Lung (tissue), 16 donors: Measurements from ENCODE around the gene UNC45A. TPM values are rescaled to one million over a fixed set of nuclear protein-coding genes. Genes with fewer than 3 reads are reported as not detected.

Experiments
- ATAC-seq: fragments of 200-7000 bp; cut with Tn5 transposase; one replicate; pipeline ENCODE4 v1.9.1; 2020; ENCODE audit warnings: moderate number of reproducible peaks; ENCODE audit not compliant: insufficient read depth, low FRiP score
- DNase-seq, 3 donors: peaks; one replicate each; pipeline ENCODE4 v3.0.0-alpha.2; 2013 to 2017
- H3K27ac ChIP-seq, 2 donors: one replicate each; pipeline ENCODE4 v1.5.1; 2013; ENCODE audit warnings: mild to moderate bottlenecking in 2 of 2, moderate library complexity in 2 of 2, control low read depth in 1 of 2, inconsistent platforms in 1 of 2, low read depth in 1 of 2, low read length in 1 of 2
- H3K27me3 ChIP-seq, 3 donors: one replicate each; pipeline ENCODE4 v1.5.1; 2013; ENCODE audit warnings: low read length in 2 of 3; ENCODE audit not compliant: control insufficient read depth in 3 of 3, insufficient read depth in 3 of 3
- H3K36me3 ChIP-seq, 4 donors: one replicate each; pipeline ENCODE4 v1.5.1; 2013; ENCODE audit warnings: low read length in 4 of 4, mild to moderate bottlenecking in 1 of 4, moderate library complexity in 1 of 4; ENCODE audit not compliant: control insufficient read depth in 4 of 4, insufficient read depth in 4 of 4
- H3K4me1 ChIP-seq, 5 donors: one replicate each; pipeline ENCODE4 v1.5.1; 2013; ENCODE audit warnings: low read length in 5 of 5, mild to moderate bottlenecking in 2 of 5, moderate library complexity in 1 of 5; ENCODE audit not compliant: control insufficient read depth in 5 of 5, insufficient read depth in 5 of 5
- H3K4me3 ChIP-seq: one replicate; pipeline ENCODE4 v1.5.1; 2013; ENCODE audit warnings: mild to moderate bottlenecking, control low read depth, moderate library complexity
- H3K9ac ChIP-seq, 2 donors: one replicate each; pipeline ENCODE4 v1.5.1; 2013; ENCODE audit warnings: low read length in 2 of 2, control low read depth in 1 of 2; ENCODE audit not compliant: insufficient read depth in 1 of 2
- H3K9me3 ChIP-seq, 4 donors: one replicate each; pipeline ENCODE4 v1.5.1; 2013; ENCODE audit warnings: low read length in 3 of 4, mild to moderate bottlenecking in 1 of 4, moderate library complexity in 1 of 4; ENCODE audit not compliant: control insufficient read depth in 4 of 4, insufficient read depth in 3 of 4
- CTCF ChIP-seq: IDR thresholded peaks from 2 replicates; pipeline ENCODE4 v1.5.1; 2012; ENCODE audit warnings: mild to moderate bottlenecking; ENCODE audit errors: control extremely low read depth, extremely low read depth
- WGBS, 2 donors: extraction: QIAGEN DNeasy Blood & Tissue Kit; methylation state at CpG; one replicate each; pipeline ENCODE4 v1.1.7; 2013; 5-methylcytosine and 5-hydroxymethylcytosine counted together
- long read RNA-seq, 5 donors: transcript quantifications; one replicate each; lab custom pipeline, GENCODE V29; 2026
- polyA plus RNA-seq, 2 donors: library from polyadenylated mRNA; stranded (reverse); fragments of 200-250 nt; gene quantifications; one replicate each; pipeline ENCODE4 v1.2.1, GENCODE V29; 2013
- total RNA-seq, 2 donors: library from RNA; depleted of rRNA in 1 of 2; stranded (reverse); fragments of >200 nt in 1 of 2; gene quantifications; one replicate each; pipeline ENCODE4 v1.2.1, GENCODE V29; 2014 to 2021
- donor health status: control.
- donor health status: control.
- donor health status: Bipolar disorder and iron deficiency.
- donor health status: healthy.
- donor health status: DM: yes; HTN: yes; CAD: no.

Gene UNC45A
- total RNA-seq (10 to 100 TPM; 58.7 to 59.6 TPM), polyA plus RNA-seq (10 to 100 TPM; 34.4 to 47.9 TPM)
- long read RNA-seq, donor 1, partial matches to known transcripts: 0 of 4 reads
- long read RNA-seq, donor 1, other reads (novel, unspliced or antisense): 0 of 4 reads
- long read RNA-seq, donor 2, partial matches to known transcripts: 23 of 23 reads
- long read RNA-seq, donor 2, other reads (novel, unspliced or antisense): 0 of 23 reads
- long read RNA-seq, donor 3, partial matches to known transcripts: 0 of 2 reads
- long read RNA-seq, donor 3, other reads (novel, unspliced or antisense): 0 of 2 reads
- long read RNA-seq, donor 4, partial matches to known transcripts: 15 of 15 reads
- long read RNA-seq, donor 4, other reads (novel, unspliced or antisense): 0 of 15 reads
- long read RNA-seq, donor 5, partial matches to known transcripts: 26 of 27 reads
- long read RNA-seq, donor 5, other reads (novel, unspliced or antisense): 0 of 27 reads

- peaks cover 0 to 30% (median 14%) of the 10 kb centered on the region in 5 donors for H3K4me1 ChIP-seq
- H3K9ac ChIP-seq: peak within 1 kb of the TSS; percentile 37 to 51
- ATAC-seq (peak; percentile 86), DNase-seq (peak; percentile 92)
- no peak for TF ChIP-seq CTCF
- H3K27me3 ChIP-seq: no peaks in the 10 kb centered on the region
- H3K9me3 ChIP-seq: peaks cover 0 to 2% (median 0%) of the 10 kb centered on the region in 4 donors
- H3K27ac ChIP-seq: peak within 1 kb of the TSS; percentile 60 to 73
- peaks cover 9 to 23% (median 15%) of the 10 kb centered on the region in 4 donors for H3K36me3 ChIP-seq
- peak within 1 kb of the TSS; percentile 71 for H3K4me3 ChIP-seq
- WGBS, 2 donors: 0 to 1% methylated on average over 54 to 65 of the region's 65 CpGs
Measured at GRCh38 chr15:90934949-90935751, at the start of gene UNC45A. TSS of gene UNC45A (plus strand) at chr15:90935285. CDS start at chr15:90935325, 40 bp downstream.

- peaks cover 0 to 34% (median 11%) of the 10 kb centered on the region in 5 donors for H3K4me1 ChIP-seq
- no peaks in the 10 kb centered on the region for H3K9me3 ChIP-seq
- H3K36me3 ChIP-seq: peaks cover 7 to 42% (median 11%) of the 10 kb centered on the region in 4 donors
- 17 to 37% methylated on average over 23 of the region's 23 CpGs for WGBS, 2 donors
- ATAC-seq (peak; percentile 75), DNase-seq (peak; percentile 82 to 86 (median 85))
- peak; percentile 99 for TF ChIP-seq CTCF
- H3K4me3 ChIP-seq: peak overlapping the region; percentile 73
- peak overlapping the region in 1 of 2 donors; percentile 45 for H3K9ac ChIP-seq
- peak overlapping the region; percentile 89 to 90 for H3K27ac ChIP-seq
- no peaks in the 10 kb centered on the region for H3K27me3 ChIP-seq
Measured at GRCh38 chr15:90885432-90886290, 49.4 kb upstream of the UNC45A start.

- H3K36me3 ChIP-seq: peaks cover 5 to 42% (median 11%) of the 10 kb centered on the region in 4 donors
- H3K9ac ChIP-seq: peak overlapping the region in 1 of 2 donors; percentile 45
- 29 to 51% methylated on average over 5 of the region's 5 CpGs for WGBS, 2 donors
- DNase-seq: no peak
- no peaks in the 10 kb centered on the region for H3K9me3 ChIP-seq
- no peaks in the 10 kb centered on the region for H3K27me3 ChIP-seq
- H3K27ac ChIP-seq: no peak overlapping the region
- no peak for ATAC-seq
- peaks cover 0 to 34% (median 11%) of the 10 kb centered on the region in 5 donors for H3K4me1 ChIP-seq
- no peak for TF ChIP-seq CTCF
- no peak overlapping the region for H3K4me3 ChIP-seq
Measured at GRCh38 chr15:90886291-90886614, 48.8 kb upstream of the UNC45A start.
